GM18867 (cell line): Measurements from ENCODE around the gene MAP3K2.

Source experiments
- ATAC-seq: cut with Tn5 transposase; IDR thresholded peaks from one replicate; pipeline ENCODE4 v1.9.1; 2021; ENCODE audit warnings: mild to moderate bottlenecking, moderate library complexity; ENCODE audit not compliant: unreplicated experiment

The MAP3K2 gene

DNA sequence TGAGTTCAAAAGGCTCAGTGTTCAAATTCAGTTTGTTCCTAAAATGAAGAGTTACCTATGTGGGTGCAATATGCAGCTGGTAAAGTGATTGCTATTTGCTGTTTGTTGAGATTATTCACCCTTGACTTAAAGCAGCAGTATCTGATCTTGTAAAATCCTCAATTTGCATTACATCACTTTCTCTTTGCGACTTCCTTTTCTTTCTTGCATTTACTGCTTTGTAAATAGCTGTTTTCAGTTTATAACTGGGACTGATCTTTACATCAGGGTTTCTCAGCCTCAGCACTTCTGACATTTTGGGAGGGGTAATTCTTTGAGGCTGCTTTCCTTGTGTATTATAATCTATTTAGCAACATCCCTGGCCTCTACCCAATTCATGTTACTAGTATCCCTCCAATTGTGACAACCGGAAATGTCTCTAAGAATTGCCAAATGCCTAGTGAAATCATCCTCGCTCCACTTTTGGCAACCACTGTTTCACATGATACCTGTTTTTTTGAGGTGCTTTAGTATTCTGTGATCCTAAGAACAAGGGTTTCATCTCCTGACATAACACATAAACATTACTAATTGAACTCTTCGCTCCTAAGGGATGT is 81.7 kb downstream of the MAP3K2 start:
- peak; percentile 62 for ATAC-seq

DNA sequence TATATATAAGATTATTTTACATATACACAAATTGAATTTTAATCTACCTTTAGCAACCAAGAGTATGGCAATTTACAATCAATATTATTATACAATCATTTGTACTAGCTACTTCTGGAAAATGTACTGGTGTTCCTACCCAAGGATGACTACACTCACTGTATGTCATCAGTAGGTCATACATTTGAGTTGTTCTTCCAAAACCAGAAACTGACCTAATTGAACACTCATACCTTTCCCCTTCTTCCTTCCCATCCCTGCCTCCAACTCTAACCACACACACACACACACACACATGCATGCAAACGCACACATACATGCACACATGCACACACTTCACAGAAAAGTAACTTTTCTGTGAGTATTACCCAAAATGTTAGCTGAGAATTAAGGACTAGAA is 85.6 kb downstream of the MAP3K2 start:
- ATAC-seq = no peak

DNA sequence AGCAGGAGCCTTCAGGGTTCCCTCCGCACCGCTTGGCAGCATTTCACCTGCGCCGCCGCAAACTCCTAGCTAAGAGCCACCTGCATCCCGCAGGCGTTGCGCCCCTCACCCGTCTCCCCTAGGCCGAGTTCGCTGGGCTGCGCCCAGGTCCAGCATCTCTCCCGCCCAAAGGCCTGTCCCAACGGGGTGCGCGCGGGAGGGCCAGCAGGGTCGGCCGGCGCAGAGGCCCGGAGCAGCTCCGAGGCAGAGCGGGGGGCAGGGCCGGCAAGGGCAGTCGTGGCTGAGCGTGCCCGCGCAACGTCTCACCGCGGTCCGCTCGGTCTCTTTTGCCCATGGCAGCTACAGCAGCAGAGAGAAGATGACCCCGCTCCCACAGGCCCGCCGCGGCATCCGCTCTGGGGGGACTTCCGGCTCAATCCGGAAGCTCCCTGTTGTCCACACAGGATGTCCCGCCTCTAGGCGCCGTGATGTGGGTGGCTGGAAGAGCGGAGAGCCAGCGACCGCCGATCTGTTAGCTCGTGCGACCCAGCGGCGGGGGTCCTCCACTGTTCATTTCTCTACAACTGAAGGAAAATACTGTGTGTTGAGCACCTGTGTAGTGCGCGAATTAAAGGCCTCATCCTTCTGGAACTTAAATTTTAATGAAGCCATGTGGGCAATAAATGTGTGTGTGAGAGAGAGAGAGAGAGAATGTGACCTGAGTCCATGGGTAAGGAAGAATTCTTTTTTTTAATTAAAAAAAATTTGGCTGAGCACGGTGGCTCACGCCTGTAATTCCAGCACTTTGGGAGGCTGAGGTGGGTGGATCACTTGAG is 93.8 kb downstream of the MAP3K2 start, which contains the start of gene ERCC3:
Gene ERCC3, minus strand, starts transcription at position 397 of the 815 bp plus-strand sequence. Its CDS starts 63 bp downstream, at position 334.
- peak; percentile 99 for ATAC-seq

DNA sequence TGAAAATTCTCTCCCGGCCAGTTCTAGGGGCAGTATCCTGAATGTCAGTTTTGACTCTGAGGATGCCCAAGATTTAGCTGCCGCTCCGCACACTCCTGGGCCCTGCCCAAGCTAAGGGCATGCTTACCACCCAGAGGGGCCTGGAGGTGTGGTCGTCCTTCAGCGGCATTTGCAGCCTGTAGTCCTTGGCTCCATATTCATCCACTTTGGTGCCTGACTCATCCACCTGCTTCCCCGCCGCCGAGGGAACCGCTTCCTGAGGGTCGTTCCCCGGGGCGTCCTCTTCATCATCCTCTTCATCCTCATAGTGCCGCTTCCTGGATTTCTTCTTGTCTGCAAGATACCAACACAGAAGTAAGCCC is 94.4 kb downstream of the MAP3K2 start:
- ATAC-seq = no peak

DNA sequence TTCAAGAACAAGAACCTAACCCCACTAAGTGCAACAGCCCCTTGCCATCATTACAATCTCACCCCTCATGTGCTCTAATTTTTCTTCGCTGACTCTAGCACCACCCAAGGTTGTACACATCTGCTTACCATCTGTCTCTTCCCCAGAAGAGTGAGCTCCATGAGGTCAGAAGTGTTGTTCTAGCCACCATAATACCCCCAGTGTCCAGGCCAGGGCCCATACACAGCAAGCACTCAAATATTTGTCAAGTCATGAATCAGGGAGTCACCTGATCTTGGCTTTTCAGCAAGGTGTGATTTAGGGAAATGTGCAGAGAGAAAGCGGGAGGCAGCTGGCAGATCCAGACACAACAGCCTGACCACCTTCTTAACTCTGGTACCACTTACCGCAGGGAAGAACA is 99.5 kb downstream of the MAP3K2 start:
- ATAC-seq = no peak

DNA sequence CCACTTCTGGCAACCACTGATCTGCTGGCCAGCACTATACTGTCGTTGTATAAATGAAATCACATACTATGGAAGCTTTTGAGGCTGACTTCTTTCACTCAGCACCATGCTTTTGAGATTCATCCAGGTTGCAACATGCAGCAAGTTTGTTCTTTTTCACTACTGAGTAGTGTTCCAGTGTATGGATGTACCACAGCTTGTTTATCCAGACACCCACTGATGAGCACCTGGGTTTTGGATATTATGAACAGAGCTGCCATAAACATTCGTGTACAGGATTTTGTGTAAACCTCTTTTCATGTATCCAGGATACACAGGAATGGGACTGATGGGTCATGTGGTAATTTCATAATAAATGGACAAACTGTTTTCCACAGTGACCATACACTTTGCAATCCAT is 104.5 kb downstream of the MAP3K2 start:
- ATAC-seq = no peak

DNA sequence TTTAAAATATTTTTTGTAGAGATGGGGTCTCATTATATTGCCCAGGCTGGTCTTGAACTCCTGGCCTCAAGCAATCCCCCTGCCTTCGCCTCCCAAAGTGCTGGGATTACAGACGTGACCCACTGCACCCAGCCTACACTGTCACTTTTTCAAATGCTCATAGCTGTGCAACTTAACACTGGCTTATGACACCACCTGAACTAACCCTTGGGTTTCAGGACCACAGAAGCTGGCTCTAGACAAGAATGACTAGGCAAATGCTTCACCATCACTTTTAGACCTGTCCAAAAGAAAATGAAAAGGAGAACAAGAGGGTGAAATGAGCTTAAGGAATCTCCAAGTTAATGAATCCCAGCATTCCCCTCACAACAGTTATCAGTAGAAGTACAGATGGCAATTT is 107.1 kb downstream of the MAP3K2 start:
- no peak for ATAC-seq

DNA sequence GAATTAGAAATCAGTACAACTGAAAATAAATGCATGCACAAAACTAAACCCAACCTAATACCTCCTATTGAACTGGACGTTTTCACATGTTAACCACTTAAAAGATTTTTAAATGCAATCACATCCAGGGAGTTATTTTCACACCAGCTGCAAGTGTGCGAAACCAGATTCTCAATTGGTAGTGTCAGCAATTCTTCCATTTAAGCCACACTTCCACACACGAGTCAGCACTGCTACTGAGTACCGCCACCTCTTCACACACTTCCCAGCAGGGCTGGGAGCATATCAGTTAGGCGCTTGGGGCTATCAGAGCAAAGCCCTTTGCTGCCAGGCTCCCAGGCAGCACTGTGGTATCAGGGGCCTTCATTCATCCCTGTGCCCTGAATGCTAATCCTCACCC is 108.0 kb downstream of the MAP3K2 start:
- ATAC-seq = no peak

DNA sequence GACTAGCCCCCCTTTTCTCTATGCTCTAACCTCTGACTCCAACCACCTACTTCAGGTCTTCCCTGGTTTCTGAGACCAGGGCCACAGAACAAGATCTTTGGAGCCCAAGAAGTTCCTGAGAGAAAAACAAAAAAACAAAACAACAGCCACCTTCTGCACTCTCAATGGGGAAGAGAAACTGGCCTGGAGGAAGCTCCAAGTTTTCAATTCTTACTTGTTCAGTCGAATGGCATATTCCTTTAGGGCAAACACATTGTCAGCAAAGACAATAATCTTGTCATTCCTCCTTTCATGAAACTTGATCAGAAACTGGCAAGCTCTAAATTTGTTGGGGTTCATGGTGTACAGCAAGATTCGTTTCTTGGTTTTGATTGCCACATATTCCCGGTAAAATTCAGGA is 108.8 kb downstream of the MAP3K2 start:
- no peak for ATAC-seq

DNA sequence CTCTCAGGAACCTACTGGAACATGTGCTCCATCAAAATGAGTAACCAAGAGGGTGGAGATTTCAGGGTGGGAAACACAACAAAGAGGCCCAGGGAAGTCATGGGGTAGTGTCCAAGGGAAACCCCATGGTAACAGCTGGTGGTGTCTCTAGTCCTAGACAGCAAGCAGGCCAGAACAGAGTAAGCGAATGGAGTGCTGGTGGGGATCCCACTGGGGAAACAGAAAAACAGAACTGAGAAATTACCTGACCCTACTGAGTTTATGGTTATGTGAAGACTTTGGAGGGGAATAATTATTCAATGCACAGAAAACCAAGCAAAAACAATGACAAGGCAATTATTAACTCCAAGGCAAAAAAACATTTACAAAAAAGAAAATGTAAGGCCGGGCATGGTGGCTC is 110.7 kb downstream of the MAP3K2 start:
- ATAC-seq = no peak

DNA sequence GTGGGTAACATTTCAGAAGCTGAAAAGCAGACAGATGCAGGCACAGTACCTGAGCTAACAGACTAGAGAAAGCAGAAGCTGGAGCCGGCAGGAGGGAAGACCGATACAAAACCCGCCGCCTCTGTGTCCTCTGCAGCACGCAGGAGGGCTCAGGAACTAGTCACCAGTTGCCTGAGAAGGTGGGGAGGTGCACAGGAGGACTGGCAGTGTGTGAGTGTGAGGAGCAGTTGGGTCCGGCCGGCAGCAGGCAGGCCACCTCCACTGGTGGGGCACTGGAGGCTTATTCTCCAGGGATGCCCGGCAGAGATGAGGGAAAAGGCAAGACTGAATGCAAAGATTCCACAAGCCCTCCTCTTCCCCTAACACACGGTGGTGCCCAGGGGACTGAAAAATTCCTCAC is 112.0 kb downstream of the MAP3K2 start:
- ATAC-seq = no peak

DNA sequence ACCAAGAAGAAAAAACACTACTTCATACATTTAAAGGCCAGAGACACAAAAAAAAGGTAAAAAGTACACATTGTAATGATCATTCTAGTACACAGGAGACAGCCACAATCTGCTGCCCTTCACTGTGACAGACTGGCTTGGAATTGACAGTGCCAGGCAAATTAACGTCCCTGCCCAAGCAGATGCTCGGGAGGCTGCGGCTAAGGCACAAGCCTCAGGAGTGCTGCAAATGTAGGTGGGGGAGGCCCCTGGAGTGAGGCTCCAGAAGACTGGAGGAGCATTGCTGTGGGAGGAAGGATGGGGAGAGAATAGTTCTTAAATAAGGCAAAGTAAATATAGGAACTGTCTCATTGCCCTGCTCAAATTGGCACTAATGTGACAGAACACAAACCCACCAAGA is 112.4 kb downstream of the MAP3K2 start:
- ATAC-seq = no peak

DNA sequence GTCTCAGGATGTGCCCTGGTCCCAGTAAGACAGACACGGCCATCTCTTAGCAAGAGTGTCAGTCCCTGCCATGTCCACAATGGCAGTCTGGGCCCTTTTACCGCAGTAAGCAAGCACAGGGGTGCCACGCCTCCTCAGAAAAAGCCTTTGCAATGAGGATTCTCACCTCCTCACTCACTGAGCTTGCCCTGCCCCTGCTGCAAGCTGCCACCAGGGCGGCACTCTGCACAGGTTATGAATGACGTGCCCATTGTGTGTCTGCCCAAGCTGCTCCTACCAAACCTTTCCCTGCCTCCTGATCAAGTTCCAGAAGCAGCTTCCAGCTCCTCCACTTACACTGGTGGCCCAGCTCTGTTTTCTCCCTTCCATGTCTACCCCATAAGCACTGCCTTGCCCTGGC is 117.1 kb downstream of the MAP3K2 start:
- ATAC-seq = no peak

DNA sequence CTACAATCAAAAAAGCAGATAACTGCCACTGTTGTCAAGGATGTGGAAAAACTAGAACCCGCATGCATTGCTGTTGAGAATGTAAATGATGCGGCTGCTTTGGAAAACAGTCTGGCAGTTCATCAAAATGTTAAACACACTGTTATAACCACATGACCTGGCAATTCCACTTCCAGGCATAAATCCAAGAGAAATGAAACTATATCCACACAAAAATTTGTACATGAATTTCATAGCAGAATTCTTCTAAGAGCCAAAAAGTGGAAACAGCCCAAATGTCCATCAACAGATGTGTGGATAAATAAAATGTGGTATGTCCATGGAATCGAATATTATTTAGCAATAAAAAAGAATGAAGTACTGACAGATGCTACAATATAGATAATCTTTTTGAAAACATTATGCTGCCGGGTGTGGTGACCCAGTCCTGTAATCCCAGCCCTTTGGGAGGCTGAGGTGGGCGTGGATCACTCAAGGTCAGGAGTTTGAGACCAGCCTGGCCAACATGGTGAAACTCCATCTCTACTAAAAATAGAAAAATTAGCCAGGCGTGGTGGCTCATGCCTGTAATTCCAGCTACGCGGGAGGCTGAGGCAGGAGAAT is 125.9 kb downstream of the MAP3K2 start:
- no peak for ATAC-seq

DNA sequence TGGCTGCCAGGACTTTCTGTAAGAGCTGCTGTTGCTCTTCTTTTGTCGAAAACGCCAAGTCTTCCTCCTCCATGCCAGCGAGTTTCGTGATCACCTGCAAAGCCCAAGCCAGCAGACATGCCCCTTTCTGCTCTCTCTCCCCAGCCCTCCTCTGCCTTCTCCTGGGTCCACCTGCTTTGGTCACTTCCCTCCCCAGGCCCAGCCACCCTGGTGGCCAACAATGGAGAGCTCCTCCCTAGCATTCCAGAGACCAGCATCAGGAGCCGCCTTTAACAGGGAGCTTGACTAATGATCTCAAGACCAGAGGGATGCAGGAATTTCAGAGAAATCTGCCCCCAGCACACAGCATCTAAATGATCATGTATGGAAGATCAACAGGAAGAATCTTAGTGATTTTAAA is 128.4 kb downstream of the MAP3K2 start:
- no peak for ATAC-seq

DNA sequence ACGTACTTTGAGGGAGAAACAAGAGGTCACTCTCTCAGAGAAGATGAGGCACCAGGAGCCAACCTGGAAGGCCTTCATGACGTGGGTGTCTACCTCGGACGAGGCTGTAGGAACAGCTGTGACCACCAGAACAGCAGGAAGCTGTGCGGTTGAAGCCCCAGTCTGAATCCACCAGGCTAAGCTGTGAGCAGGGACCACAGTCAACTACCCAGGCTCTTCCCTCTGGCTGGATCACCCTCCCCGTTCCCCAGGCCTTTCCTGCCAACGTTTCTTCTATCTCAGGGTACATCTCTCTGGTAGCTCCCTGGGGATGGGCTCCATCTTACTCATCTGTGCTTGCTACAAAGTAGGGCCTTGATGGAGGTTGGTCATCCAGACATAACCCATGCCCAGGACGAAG is 130.9 kb downstream of the MAP3K2 start:
- no peak for ATAC-seq

DNA sequence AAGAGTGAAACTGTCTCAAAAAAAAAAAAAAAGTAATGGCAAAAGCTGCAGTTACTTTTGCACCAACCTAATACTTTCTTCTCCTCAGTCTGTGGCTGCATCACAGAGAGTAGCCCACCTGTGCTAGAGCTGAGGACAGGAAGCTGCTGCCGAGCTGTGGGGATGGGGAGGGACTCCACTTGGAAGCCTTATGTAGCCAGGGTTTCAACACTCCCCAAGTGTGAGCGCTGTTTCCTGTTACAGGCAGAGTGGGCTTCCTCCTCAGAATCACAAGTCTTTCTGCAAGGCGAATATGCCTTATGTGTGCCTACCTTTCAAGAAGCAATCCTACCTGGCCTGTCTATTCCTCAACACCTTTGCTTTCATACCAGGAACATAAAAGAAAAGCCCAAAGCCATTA is 131.4 kb downstream of the MAP3K2 start:
- ATAC-seq = no peak

DNA sequence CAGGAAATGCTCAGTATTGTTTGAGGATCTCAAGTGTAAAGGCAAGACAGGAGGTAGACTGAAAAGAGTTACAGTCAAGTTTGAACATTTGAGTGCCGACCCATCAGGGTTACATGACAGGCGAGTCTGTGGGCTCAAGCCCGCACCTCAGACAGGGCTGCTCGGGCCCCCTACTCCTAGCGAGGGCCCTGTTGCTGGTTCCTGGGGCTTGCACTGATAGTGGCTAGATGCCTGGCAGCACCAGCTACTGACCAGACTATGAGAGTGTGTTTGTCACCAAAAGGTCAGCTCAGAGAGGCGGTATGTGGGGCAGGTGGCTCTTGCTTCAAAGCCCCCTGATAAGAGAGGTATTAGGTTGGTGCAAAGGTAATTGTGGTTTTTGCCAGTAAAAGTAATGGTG is 132.1 kb downstream of the MAP3K2 start:
- no peak for ATAC-seq

DNA sequence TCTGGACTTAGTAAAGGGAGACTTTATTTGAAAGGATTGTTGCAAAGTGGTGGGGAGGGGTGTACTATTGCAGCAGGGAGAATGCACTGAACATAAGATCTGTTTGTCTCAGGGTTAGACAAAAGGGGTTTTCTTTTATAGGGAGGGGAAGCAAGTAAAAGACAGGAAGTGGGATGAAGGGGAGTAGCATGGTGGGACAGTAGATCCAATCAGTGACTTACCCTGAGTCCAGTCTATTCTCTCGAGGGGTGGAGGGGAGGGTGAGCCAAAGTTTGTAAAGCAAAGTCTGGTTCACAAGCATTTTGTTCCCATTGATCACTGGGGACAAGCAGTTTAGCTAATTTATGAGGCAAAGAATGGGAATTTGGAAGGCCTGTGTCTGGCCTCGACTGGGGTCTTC is 132.6 kb downstream of the MAP3K2 start:
- ATAC-seq = no peak

DNA sequence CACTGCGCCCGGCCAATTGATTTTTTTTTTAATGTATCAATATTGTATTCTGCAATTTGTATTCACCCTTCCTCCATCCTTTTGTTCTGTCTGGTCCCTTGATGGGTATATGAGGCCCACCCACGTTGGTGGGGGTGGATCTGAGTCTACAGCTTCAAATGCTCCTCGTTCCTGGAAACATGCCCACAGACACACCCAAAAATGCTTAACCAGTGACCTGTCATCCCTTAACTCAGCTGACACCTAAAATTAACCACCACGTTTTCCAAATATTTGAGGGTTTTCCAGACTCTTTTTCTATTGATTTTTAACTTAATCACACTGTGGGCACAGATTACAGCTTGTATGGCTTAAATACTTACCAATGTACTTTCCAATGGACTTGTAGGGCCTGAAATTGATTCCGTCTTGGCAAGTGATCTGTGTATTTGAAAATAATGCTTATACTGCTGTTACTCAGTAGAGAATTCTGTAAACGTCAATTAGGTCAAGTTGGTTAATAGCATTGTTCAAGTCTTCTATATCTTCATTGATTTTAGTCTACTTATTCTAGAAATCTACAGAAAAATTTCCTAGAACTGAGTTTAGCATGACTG is 133.3 kb downstream of the MAP3K2 start:
- no peak for ATAC-seq
